GM12878 (cell line): ENCODE measurements around the gene TIMP3. TPM values are rescaled to one million over a fixed set of nuclear protein-coding genes. Genes with fewer than 3 reads are reported as not detected.

Source experiments
- ATAC-seq: fragments of 200-7000 bp; cut with Tn5 transposase; 3 replicates; pipeline ENCODE4 v1.9.1; 2020; ENCODE audit warnings: mild to moderate bottlenecking, moderate library complexity
- BruUV-seq: library from RNA; stranded (reverse); fragments of 400-500 nt; replicated peaks from 2 replicates; lab custom pipeline; 2021; lab: Mats Ljungman, UMichigan
- CTCF ChIA-PET: fragments of 300-600 bp; sonication (Branson Sonifier 250); formaldehyde crosslinking; extraction: SDS; loops from one replicate; lab custom pipeline; 2021; ENCODE audit warnings: inconsistent platforms; lab: Yijun Ruan, JAX
- POLR2A ChIA-PET: fragments of 350-600 bp; formaldehyde crosslinking; extraction: SDS; loops from one replicate; lab custom pipeline; 2021; ENCODE audit warnings: inconsistent platforms; lab: Charles Lee
- RAD21 ChIA-PET: fragments of 300-600 bp; sonication (Branson Sonifier 250); formaldehyde crosslinking; loops from one replicate; lab custom pipeline; 2023; ENCODE audit warnings: antibody characterized with exemption; ENCODE audit not compliant: unreplicated experiment; lab: Charles Lee
- SMC1A ChIA-PET: fragments of 300-600 bp; sonication (Branson Sonifier 250); formaldehyde crosslinking; loops from one replicate; lab custom pipeline; 2023; ENCODE audit not compliant: unreplicated experiment, uncharacterized antibody; lab: Charles Lee
- DNase-seq: peaks from one replicate; pipeline ENCODE4 v3.0.0-alpha.2; 2011; ENCODE audit warnings: low read depth, low spot score
- FAIRE-seq: peaks from 3 replicates; lab custom pipeline; 2011; peaks lifted over from hg19 to GRCh38; lab: Jason Lieb, UNC
- H2AFZ ChIP-seq: 2 replicates; pipeline ENCODE4 v1.6.0; 2011; ENCODE audit warnings: low read depth, low read length, control low read depth; ENCODE audit not compliant: control insufficient read depth
- H3K27ac ChIP-seq: 2 replicates; pipeline ENCODE4 v1.5.1; 2011; ENCODE audit warnings: control low read depth; ENCODE audit not compliant: control insufficient read depth, insufficient read depth
- H3K27me3 ChIP-seq, 2 experiments: replicated peaks in 1 of 2; 2 replicates each; pipeline versions ENCODE4 v1.6.0 to v1.6.1; 2011; ENCODE audit warnings: low read length in 1 of 2; ENCODE audit not compliant: control insufficient read depth in 2 of 2, insufficient read depth in 2 of 2
- H3K36me3 ChIP-seq, 2 experiments: 2 replicates each; pipeline ENCODE4 v1.5.1; 2011; ENCODE audit warnings: low read length in 1 of 2; ENCODE audit not compliant: control insufficient read depth in 2 of 2, insufficient read depth in 2 of 2
- H3K4me1 ChIP-seq: 2 replicates; pipeline ENCODE4 v1.6.1; 2011; ENCODE audit warnings: mild to moderate bottlenecking, low read length, moderate library complexity, mixed read lengths; ENCODE audit not compliant: control insufficient read depth, insufficient read depth
- H3K4me2 ChIP-seq: 2 replicates; pipeline ENCODE4 v1.6.0; 2011; ENCODE audit warnings: control low read depth; ENCODE audit not compliant: control insufficient read depth, insufficient read depth
- H3K4me3 ChIP-seq: fragments of 200-600 bp; sonication (generic); 2 replicates; pipeline ENCODE4 v1.5.1; 2016
- H3K79me2 ChIP-seq: 2 replicates; pipeline ENCODE4 v1.6.0; 2011; ENCODE audit warnings: low read length; ENCODE audit not compliant: control insufficient read depth, insufficient read depth
- H3K9ac ChIP-seq: 2 replicates; pipeline ENCODE4 v1.8.0; 2011; ENCODE audit warnings: low read length, control low read depth, mixed read lengths; ENCODE audit not compliant: control insufficient read depth, insufficient read depth
- H3K9me3 ChIP-seq: replicated peaks from 3 replicates; pipeline ENCODE4 v1.5.1; 2011; ENCODE audit warnings: mild to moderate bottlenecking, low read length; ENCODE audit not compliant: control insufficient read depth, insufficient read depth
- H4K20me1 ChIP-seq: 2 replicates; pipeline ENCODE4 v1.6.0; 2011; ENCODE audit not compliant: control insufficient read depth, insufficient read depth
- BCL3 ChIP-seq: IDR thresholded peaks from 2 replicates; pipeline ENCODE4 v1.6.1; 2011; ENCODE audit warnings: borderline replicate concordance, low read depth, mild to moderate bottlenecking, moderate library complexity, low read length; ENCODE audit not compliant: insufficient read depth, poor library complexity, severe bottlenecking
- CBFB ChIP-seq: IDR thresholded peaks from 2 replicates; pipeline ENCODE4 v1.6.1; 2016; ENCODE audit warnings: antibody characterized with exemption, low read depth
- CBX5 ChIP-seq: sonication (generic); IDR thresholded peaks from 2 replicates; pipeline ENCODE4 v1.6.1; 2016; ENCODE audit warnings: low read depth, moderate library complexity, mild to moderate bottlenecking, inconsistent platforms
- CEBPZ ChIP-seq: fragments of 150-350 bp; IDR thresholded peaks from 2 replicates; pipeline ENCODE4 v1.6.1; 2016; ENCODE audit warnings: low read depth, low read length
- CHD4 ChIP-seq: fragments of 200-600 bp; sonication (generic); IDR thresholded peaks from 2 replicates; pipeline ENCODE4 v1.6.1; 2016; ENCODE audit warnings: mild to moderate bottlenecking
- CREM ChIP-seq: IDR thresholded peaks from 2 replicates; pipeline ENCODE4 v1.6.1; 2014; ENCODE audit warnings: antibody characterized with exemption, low read depth
- KLF5 ChIP-seq: fragments of 450-650 bp; IDR thresholded peaks from 2 replicates; pipeline ENCODE4 v1.6.1; 2014; ENCODE audit warnings: mild to moderate bottlenecking; ENCODE audit not compliant: partially characterized antibody
- MXI1 ChIP-seq: fragments of 150-350 bp; IDR thresholded peaks from 2 replicates; pipeline ENCODE4 v1.6.1; 2011; ENCODE audit warnings: low read depth, mild to moderate bottlenecking, inconsistent platforms, low read length, improper control_type of control experiment
- NRF1 ChIP-seq: conservative IDR thresholded peaks from 2 replicates; pipeline ENCODE4 v1.6.1; 2011; ENCODE audit warnings: mild to moderate bottlenecking, low read depth, low read length, improper control_type of control experiment
- PML ChIP-seq: IDR thresholded peaks from 2 replicates; pipeline ENCODE4 v1.6.1; 2012; ENCODE audit warnings: low read length, inconsistent platforms
- YBX1 ChIP-seq: fragments of 450-650 bp; IDR thresholded peaks from 2 replicates; pipeline ENCODE4 v1.6.1; 2016; ENCODE audit warnings: antibody characterized with exemption
- ZNF384 ChIP-seq: IDR thresholded peaks from 2 replicates; pipeline ENCODE4 v1.6.1; 2012; ENCODE audit warnings: low read depth, mild to moderate bottlenecking, low read length, improper control_type of control experiment, borderline replicate concordance
- ZSCAN29 ChIP-seq: fragments of 450-650 bp; IDR thresholded peaks from 2 replicates; pipeline ENCODE4 v1.6.1; 2017; ENCODE audit warnings: mild to moderate bottlenecking, moderate library complexity
- WGBS: methylation state at CpG from one replicate; pipeline ENCODE4 v1.1.6; 2016; ENCODE audit warnings: low lambda C conversion rate; ENCODE audit not compliant: insufficient replicate concordance, insufficient coverage; ENCODE audit errors: missing lambda C conversion rate; 5-methylcytosine and 5-hydroxymethylcytosine counted together
- in situ Hi-C: fragments of 300-500 bp; cut with MboI; formaldehyde crosslinking; loops from 9 replicates; pipeline ENCODE4 v1.14.3; 2018; ENCODE audit warnings: mixed read lengths
- intact Hi-C: fragments of 100-400 bp; cut with micrococcal nuclease; formaldehyde crosslinking; loops from one replicate; pipeline ENCODE4 v1.14.2; 2022; ENCODE audit not compliant: unreplicated experiment
- polyA plus RNA-seq, 11 experiments: library from polyadenylated mRNA; depleted of rRNA in 4 of 11; unstranded in 6 of 11; stranded (reverse) in 5 of 11; fragments of >200 nt; fragmentation: Nextera tagmentation in 4 of 11; fragmentation: Illumina TruSeq in 1 of 11; extraction: Ambion mirVana in 4 of 11; extraction: Trizol in 1 of 11; gene quantifications; 1 replicate in 1 of 11; 2 replicates in 10 of 11; pipeline versions ENCODE4 v1.2.1 to v1.2.3, GENCODE V29; 2011 to 2016; ENCODE audit warnings: inconsistent platforms in 2 of 11, missing spikeins in 2 of 11, low read depth in 1 of 11
- total RNA-seq, 4 experiments: library from RNA; depleted of rRNA in 3 of 4; stranded (reverse); fragments of >200 nt in 3 of 4; fragmentation: Illumina TruSeq in 1 of 4; extraction: Trizol in 1 of 4; gene quantifications; 2 replicates each; pipeline versions ENCODE4 v1.2.1 to v1.2.3, GENCODE V29; 2013 to 2021

The TIMP3 gene
- total and polyA plus RNA-seq, 10 of the 15 experiments (the other 5 are each of a cell fraction or from before 2014, with no cell fraction given), result 0.01 to 0.74 (median 0.27) TPM; not detected in 5

GRCh38 chr22:32874385-32874784 is 72.9 kb downstream of the TIMP3 start:
- Histone ChIP-seq H3K79me2 (no peaks in the 10 kb centered on the region), H3K9ac (no peak overlapping the region), H4K20me1 (no peaks in the 10 kb centered on the region), H3K4me1 (no peaks in the 10 kb centered on the region), H3K27me3 (no peaks in the 10 kb centered on the region; a peak in 2 of 4 replicates), H3K27ac (no peak overlapping the region), H3K4me3 (no peak overlapping the region), H2AFZ (no peak overlapping the region), H3K9me3 (no peaks in the 10 kb centered on the region), H3K4me2 (no peak overlapping the region), H3K36me3 (no peaks in the 10 kb centered on the region)
- BruUV-seq, result no TSS peak
- no peak for FAIRE-seq
- ATAC-seq, result no peak
- POLR2A ChIA-PET, result no interaction called here
- WGBS, result 13% methylated on average over 4 of the region's 4 CpGs
- TF ChIP-seq KLF5 (no peak), CBX5 (no peak), CBFB (no peak), PML (no peak), CREM (no peak), ZSCAN29 (no peak), BCL3 (no peak), CHD4 (no peak), YBX1 (no peak), NRF1 (no peak), CEBPZ (no peak), MXI1 (no peak), ZNF384 (no peak)
- RAD21 ChIA-PET, result no interaction called here
- in situ Hi-C loops, result no loop called here
- SMC1A ChIA-PET, result interaction anchor here (0.9 kb wide), 1 partner anchor 9 kb away, joined by 3 read pairs; no protein-coding TSS in a partner anchor
- intact Hi-C loops, result no loop called here
- CTCF ChIA-PET, result no interaction called here
- no peak for DNase-seq
